HG03469 (cell line): ENCODE data around the gene ITIH1.

Source experiments
- ATAC-seq: cut with Tn5 transposase; IDR thresholded peaks from one replicate; pipeline ENCODE4 v1.9.1; 2021; ENCODE audit warnings: mild to moderate bottlenecking, moderate library complexity, moderate number of reproducible peaks; ENCODE audit not compliant: unreplicated experiment

The ITIH1 gene

DNA sequence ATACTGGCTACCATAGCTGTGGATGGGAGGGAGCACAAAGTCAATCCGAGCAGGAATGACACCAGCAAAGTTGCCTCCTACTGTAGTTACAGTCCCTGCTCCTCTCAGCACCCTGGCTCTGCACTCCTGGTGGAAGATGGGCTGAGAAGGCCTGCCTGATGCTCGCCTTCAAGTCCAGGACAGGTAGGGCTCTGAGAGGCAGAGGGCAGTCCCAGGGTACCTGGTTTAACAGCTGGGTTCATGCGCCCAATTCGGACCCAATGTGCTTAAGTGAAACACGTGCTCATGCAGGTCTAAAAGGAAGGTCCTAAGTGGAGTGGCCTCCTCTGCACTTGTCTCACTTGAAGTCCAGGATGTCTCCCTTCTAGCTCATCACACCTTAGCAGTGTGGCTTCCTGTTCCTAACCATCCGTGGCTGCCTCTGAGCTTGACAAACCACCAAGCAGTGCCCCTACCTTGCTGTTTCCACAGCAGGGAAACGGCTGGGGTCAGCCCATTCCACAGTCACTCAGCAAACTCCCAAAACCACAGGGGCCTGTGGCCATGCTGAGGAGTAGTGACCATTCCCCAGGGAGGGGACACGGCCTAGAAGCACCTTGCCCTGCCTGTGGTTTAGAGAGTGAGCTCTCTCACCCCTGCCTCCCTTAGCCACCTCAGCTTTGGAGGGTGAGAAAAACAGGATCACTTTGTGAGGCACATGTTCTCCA, 61.3 kb downstream of the ITIH1 start:
- no peak for ATAC-seq

DNA sequence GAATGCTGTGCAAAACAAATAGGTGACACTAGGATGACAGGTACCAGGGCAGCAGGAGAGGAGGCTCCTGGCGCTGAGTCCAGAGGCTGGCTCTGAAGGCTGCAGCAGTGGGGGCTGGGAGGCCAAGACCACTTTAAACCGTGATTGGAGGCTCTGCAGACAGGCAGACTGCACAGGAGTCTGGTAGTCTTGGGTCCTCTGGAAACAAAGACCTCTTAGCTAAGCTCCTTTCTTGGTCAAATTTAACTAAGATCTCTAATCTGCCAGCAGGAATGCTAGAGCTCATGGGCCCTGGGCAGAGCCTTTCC, 61.8 kb downstream of the ITIH1 start:
- ATAC-seq: no peak

DNA sequence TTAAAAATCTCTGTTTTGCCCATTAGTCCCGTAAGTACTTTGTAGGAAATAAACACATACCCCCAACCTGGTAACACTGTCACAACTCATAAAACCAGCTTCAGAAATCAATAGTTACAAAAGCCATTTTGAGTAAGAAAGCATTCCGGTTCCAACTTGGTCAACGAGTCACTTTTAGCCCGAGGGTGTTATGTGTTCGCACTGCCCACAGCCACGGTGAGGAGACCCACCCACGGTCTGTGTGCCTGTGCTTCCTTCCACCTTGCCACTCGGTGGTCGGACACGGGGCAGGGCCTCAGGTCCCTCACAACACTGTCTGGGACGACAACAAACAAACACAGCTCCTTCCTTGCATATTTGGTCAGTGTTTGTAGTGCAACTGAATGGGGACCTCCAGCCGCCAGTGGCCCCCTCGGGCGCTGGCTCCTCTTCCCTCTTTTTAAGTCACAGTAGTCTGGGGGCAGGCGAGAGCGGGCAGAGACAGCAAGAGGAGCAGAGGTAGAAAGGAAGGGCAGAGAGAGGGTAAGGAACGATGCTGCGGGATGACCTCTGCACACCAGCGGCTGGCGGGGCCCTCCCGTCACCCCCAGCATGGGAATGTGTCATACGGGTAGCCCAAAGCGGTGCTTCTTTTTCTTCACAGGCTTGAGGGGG, 62.6 kb downstream of the ITIH1 start:
- ATAC-seq: no peak

DNA sequence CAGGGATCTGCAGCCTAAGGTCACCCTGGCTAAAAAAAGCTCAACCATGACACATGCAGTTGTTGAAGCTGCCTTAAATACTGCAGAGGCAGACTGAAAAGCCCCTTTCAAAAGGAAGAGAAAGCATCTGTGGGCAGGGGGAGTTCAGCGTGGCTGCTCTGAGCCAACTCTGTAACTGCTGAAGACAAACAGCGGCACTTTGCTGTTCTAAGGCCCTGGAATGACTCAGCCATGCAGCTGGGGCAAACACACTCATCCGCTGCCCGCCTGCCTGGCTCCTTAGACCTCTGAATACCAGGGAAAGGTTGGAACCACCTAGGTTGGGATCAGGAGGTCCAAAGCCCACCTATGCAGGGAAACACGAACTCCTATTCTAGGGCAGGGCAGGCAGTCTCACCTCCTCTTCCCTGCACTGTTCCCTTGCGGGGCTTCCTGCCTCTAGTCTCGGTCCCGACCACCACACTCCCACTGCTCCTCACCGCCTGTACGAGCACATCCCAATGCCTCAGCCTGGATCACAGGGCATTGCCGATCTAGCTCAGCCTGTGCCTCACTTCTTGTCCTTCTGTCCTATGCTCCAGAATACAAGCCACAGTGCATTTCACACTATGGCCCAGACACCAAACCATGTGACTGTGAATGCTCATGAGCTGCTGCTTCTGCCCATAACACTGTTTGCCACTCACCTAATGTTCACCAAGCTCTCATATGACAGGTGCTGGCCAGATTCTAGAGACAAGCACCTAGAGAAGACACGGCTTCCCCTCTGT, 64.0 kb downstream of the ITIH1 start:
- no peak for ATAC-seq
